HG02938 (cell line): ENCODE data around the gene SLC25A42.

Source experiments
- ATAC-seq: cut with Tn5 transposase; IDR thresholded peaks from one replicate; pipeline ENCODE4 v1.9.1; 2021; ENCODE audit warnings: mild to moderate bottlenecking, moderate library complexity; ENCODE audit not compliant: unreplicated experiment

Gene SLC25A42

GRCh38 chr19:19155495-19156219 lies 91.9 kb downstream of the SLC25A42 start:
- peak; percentile 59 for ATAC-seq

GRCh38 chr19:19157808-19158207 lies 94.0 kb downstream of the SLC25A42 start:
- no peak for ATAC-seq

- no peak for ATAC-seq
Measured at GRCh38 chr19:19159534-19159933, 95.7 kb downstream of the SLC25A42 start.

- no peak for ATAC-seq
Measured at GRCh38 chr19:19160461-19161035, 96.8 kb downstream of the SLC25A42 start.

- no peak for ATAC-seq
Measured at GRCh38 chr19:19162495-19162894, 98.7 kb downstream of the SLC25A42 start.
